Measurements from ENCODE around the gene ABAT. TPM values are rescaled to one million over a fixed set of nuclear protein-coding genes. Genes with fewer than 3 reads are reported as not detected.

The ABAT gene
- total RNA-seq, 1 experiment from 2014 or later, result 7.3 TPM

DNA sequence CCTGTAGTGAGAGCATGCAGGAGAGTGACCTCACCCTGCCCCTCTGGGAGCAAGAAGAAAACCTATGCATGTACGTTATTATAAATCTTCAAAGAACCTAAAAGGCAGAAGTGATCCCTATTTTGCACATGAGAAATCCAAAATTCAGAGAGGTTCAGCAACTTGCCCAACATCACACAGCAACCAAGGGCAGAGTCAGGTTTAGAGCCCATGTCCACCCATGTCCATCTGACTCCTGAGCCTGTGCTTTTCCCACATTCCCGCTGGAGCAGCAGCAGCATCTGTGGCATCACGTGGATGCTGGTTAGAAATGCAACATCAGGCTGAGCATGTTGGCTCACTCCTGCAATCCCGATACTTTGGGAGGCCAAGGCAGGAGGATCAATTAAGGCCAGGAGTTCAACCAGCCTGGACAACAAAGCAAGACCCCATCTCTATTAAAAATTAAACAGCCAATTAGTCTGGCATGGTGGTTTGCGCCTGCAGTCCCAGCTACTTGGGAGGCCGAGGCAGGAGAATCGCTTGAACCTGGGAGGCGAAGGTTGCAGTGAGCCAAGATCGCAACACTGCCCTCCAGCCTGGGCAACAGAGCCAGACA lies 26.6 kb upstream of the ABAT start:
- no peaks in the 10 kb centered on the region; the same call in 1 of the 2 replicates for H3K4me1 ChIP-seq (ENCODE audit: insufficient read depth, low read length)
- no peak for DNase-seq
- H2BK12ac ChIP-seq (ENCODE audit: insufficient read length, low read depth, low read length), result no peak overlapping the region
- no peak overlapping the region for H3K4me2 ChIP-seq (ENCODE audit: insufficient read depth, insufficient read length, low read length)
- Mint-ChIP-seq H3K36me3 (ENCODE audit: insufficient read depth in 1 of 3, low read depth in 3 of 3) (peaks cover 48 to 62% (median 58%) of the 10 kb centered on the region in 3 experiments; a peak in 6 of 7 replicates), H3K4me1 (peaks cover 6% of the 10 kb centered on the region in 2 experiments; a peak in 3 of 4 replicates), H3K4me3 (no peak overlapping the region), H3K27me3 (ENCODE audit: low read depth) (no peaks in the 10 kb centered on the region; the same call in 1 of the 2 replicates), H3K27ac (no peak overlapping the region), H3K9me3 (no peaks in the 10 kb centered on the region)
- TF ChIP-seq CTCF (conservative IDR thresholded peaks at IDR 0.05), result no peak
- H3T11ph ChIP-seq (ENCODE audit: low read length), result no peak overlapping the region
- H3K14ac ChIP-seq (ENCODE audit: insufficient read depth, low read length), result no peak overlapping the region
- H3K4ac ChIP-seq (ENCODE audit: low read depth, low read length), result no peak overlapping the region
- H3K56ac ChIP-seq (ENCODE audit: insufficient read length, low read depth, low read length), result no peak overlapping the region
- no peak overlapping the region for H3K23ac ChIP-seq (ENCODE audit: insufficient read length, low read depth, low read length)
- H3K27ac ChIP-seq (ENCODE audit: insufficient read length, low read depth, low read length), result no peak overlapping the region
- no peak overlapping the region for H2BK20ac ChIP-seq (ENCODE audit: low read depth, low read length, poor library complexity, severe bottlenecking)
- H3K9me3 ChIP-seq (ENCODE audit: control insufficient read depth, low read depth, low read length), result no peaks in the 10 kb centered on the region
- no peak overlapping the region for H4K91ac ChIP-seq (ENCODE audit: insufficient read length, low read depth, low read length)
- H3K27me3 ChIP-seq (ENCODE audit: insufficient read depth, low read length), result no peaks in the 10 kb centered on the region
- no peak overlapping the region for H3K18ac ChIP-seq (ENCODE audit: insufficient read length, low read depth, low read length)
- no peaks in the 10 kb centered on the region for H3K79me1 ChIP-seq (ENCODE audit: insufficient read depth, low read depth, low read length, poor library complexity, severe bottlenecking)
- H3K79me2 ChIP-seq (ENCODE audit: insufficient read depth, low read length), result no peaks in the 10 kb centered on the region
- H2BK120ac ChIP-seq (ENCODE audit: low read depth, low read length, poor library complexity, severe bottlenecking), result no peak overlapping the region
- H4K8ac ChIP-seq (replicated peaks; ENCODE audit: insufficient read length, low read depth, low read length), result no peak overlapping the region
- no peaks in the 10 kb centered on the region for H4K20me1 ChIP-seq (ENCODE audit: control insufficient read depth, insufficient read depth, insufficient read length)
- WGBS (ENCODE audit: extremely low coverage, insufficient read length, low lambda C conversion rate), result no CpG with 5 or more reads among the region's 9 CpGs
- no peak overlapping the region for H3K9ac ChIP-seq (ENCODE audit: extremely low read depth, insufficient read length, low read length)
- no peaks in the 10 kb centered on the region for H3K23me2 ChIP-seq (ENCODE audit: insufficient read length, low read depth, low read length, poor library complexity, severe bottlenecking)
- H2BK15ac ChIP-seq (ENCODE audit: low read depth, low read length), result no peak overlapping the region
- no peak overlapping the region for H2AK5ac ChIP-seq (ENCODE audit: insufficient read length, low read length)
- H2AFZ ChIP-seq (ENCODE audit: low read length), result no peak overlapping the region
- H2BK5ac ChIP-seq (ENCODE audit: insufficient read length, low read length), result no peak overlapping the region
- H4K5ac ChIP-seq (ENCODE audit: insufficient read length, low read depth, low read length), result no peak overlapping the region
